HG03442 (cell line): ENCODE data around the gene FCHO1.

Experiments
- ATAC-seq: cut with Tn5 transposase; IDR thresholded peaks from one replicate; pipeline ENCODE4 v1.9.1; 2021; ENCODE audit warnings: mild to moderate bottlenecking, moderate library complexity; ENCODE audit not compliant: unreplicated experiment

Gene FCHO1, protein sequence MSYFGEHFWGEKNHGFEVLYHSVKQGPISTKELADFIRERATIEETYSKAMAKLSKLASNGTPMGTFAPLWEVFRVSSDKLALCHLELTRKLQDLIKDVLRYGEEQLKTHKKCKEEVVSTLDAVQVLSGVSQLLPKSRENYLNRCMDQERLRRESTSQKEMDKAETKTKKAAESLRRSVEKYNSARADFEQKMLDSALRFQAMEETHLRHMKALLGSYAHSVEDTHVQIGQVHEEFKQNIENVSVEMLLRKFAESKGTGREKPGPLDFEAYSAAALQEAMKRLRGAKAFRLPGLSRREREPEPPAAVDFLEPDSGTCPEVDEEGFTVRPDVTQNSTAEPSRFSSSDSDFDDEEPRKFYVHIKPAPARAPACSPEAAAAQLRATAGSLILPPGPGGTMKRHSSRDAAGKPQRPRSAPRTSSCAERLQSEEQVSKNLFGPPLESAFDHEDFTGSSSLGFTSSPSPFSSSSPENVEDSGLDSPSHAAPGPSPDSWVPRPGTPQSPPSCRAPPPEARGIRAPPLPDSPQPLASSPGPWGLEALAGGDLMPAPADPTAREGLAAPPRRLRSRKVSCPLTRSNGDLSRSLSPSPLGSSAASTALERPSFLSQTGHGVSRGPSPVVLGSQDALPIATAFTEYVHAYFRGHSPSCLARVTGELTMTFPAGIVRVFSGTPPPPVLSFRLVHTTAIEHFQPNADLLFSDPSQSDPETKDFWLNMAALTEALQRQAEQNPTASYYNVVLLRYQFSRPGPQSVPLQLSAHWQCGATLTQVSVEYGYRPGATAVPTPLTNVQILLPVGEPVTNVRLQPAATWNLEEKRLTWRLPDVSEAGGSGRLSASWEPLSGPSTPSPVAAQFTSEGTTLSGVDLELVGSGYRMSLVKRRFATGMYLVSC

DNA sequence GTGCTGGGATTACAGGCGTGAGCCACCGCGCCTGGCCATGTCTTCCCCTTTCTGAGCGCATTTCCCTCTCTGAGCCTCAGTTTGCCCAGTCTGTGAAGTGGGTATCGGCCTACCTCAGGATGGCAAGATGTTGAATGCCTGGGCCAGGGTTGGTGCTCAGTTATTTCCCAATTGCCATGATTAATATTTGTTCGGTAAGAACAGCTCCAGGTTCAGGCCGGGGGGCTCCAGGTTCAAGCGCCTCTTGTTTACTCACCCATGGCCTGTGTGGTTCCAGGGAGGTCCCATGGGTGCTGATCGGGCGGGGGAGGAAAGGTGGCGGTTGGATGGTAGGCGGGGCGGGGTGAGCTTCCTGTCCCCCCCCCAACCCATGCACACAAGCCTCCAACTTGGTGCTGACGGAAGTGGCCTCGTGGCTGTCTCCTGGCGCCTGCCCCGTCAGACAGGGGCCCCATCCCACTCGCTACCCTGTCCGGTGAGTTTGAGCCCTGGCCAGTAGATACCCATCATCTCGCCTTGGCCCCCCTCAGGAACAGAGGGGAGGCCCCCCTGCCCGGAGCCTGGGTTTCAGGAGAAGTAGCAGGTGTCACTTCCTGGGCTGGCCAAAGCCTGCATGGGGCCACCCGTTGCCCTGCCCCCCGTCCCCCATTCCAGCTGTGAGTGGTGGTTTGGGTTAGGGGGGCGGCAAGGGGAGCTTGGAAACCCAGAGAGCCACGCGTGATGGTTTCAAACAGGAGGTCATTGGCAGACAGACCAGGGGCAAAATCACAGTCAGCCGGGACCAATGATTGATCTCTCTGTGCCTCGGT, at the start of gene FCHO1:
FCHO1 (plus strand) TSS at position 375 of the 809 bp plus-strand sequence. CDS start 3,688 bp downstream, outside the sequence.
- ATAC-seq, result peak; percentile 27

DNA sequence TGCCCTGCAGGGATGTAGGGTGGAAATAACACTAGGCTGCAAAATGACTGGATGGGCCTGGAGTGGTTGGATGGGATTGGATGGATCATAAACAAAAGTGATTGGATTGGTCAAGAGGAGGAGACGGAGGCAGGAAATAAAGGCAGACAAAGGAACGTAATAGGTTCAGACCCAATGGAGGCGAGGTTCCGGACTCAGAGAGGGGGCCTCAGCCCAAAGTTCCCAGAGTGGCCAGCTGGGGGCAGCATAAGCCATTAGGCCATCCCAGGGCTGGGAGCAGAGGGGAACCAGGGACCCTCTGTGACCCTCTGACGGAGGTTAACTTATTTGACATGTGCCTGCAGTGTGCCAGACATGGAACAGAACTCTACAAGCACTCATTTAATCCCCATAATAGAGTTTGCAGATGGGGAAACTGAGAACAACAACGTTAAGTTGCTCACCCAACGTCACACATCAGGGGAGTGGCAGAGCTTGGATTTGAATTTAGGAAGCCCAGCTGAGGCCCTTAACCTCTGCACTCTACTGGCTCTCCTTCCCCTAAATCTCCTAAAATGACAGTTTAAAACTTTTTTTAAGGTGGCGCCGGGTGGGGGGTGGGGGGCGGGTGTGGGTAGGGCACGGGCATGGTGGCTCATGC, 47.3 kb upstream of the FCHO1 start:
- ATAC-seq, result no peak

DNA sequence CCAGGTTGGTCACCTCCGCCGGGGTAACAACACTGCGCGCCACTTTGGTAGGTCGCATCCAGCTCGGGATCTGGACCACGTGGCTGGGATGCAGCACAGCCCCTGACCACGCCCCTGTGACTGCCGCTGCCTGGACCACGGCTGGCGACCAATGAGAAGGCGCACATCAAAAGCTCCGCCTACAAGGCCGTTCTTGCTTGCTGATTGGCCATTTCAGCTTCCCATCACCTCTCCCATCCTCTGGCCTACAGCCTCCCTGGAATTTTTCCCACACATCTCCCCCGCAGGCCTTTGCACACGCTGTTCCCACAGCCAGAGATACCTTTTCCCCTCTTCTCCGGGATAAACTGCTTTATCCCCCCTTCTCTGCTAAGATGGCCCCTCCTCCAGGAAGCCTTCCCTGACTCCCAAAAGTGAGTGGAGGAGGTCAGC, 44.5 kb upstream of the FCHO1 start:
- no peak for ATAC-seq

DNA sequence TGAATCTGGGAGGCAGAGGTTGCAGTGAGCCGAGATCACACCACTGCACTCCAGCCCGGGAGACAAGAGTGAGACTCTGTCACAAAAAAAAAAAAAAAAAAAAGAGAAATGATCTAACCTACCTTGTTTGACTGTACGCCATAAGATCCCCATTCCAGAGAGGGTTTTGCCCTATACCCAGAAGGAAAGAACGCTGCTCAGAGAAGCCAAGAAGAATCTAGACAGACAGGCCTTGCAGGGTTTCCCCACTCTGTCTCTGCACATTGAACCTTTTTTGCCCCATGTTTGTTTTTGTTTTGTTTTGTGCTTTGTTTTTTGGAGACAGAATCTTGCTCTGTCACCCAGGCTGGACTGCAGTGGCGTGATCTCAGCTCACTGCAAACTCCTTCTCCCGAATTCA, 39.4 kb upstream of the FCHO1 start:
- ATAC-seq, result no peak

DNA sequence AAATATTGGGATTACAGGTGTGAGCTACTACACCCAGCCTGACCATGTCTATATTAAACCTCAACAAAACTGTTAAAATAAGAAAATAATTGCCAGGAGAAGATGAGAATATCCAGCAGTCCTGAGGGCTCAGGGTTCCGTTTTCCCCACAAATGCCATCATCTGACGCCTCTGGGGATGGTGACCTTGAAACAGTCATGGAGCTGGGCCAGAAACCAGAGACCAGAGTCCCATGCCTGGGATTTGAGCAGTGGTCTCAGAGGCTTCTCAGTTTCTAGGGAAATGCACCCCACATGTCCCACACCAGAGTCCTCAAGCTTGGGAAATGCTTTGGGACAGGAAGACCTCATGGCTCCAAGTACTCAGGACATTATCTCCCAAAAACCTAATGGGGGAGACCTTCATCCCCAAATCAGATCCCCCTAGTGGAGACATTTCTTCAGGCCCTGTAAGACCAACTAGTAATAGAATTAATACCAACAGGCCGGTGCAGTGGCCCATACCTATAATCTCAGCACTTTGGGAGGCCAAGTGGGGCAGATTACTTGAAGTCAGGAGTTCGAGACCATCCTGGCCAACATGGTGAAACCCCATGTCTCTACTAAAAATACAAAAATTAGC, 34.9 kb upstream of the FCHO1 start:
- ATAC-seq, result no peak

DNA sequence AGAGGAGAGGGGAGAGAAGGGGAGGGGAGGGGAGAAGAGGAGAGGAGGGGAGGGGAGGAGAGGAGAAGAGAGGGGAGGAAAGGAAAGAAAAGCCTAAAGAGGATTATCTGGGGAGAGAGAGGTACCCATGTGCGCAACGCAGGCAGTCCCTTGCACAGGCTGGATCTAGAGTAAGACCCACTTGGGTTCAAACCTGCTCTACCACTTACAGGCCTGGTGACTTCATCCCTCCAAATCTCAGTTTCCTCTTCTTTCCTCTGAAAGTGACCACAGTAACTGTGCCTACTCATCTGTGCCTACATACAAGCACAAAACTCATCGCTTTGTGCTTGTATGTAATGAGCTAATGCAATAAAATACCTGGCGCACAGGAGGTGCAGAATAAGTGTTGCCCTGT, 32.7 kb upstream of the FCHO1 start:
- ATAC-seq, result no peak

DNA sequence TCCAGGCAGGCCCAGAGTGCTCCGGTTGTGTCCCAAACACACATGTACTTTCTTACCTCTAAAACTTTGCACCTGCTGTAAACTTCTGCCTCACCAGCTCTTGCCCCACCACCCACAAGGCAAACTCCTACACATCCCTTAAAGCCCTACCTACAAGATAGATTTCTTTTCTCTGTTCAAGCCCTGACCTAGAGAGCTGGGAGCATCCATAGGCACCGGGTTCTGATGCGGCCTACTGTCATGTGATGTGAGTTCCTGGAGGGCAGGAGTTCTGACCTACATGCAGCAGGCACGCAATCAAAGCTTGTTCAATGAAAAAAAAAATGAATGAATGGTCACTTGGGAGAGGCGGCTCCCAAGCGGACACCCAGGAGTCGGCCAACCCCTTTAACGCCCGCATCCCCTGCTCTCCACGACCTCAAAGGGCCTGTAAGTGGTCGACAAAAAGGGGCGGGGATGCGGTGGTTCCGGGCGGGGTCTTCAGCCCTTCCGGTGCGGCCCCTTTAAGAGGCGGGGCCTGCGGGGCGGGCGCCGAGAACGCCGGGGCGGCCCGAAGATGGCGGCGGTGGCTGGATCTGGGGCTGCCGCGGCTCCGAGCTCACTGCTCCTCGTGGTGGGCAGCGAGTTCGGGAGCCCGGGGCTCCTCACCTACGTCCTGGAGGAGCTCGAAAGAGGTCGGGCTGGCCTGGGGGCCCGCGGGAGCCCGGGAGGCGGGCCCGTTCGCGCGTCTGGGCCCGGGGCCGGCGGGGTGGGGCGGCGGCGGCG, 32.1 kb upstream of the FCHO1 start, which contains the start of gene MAP1S:
MAP1S (plus strand) TSS at position 534 of the 765 bp plus-strand sequence; CDS start at position 557, 23 bp downstream.
- ATAC-seq, result peak; percentile 67

DNA sequence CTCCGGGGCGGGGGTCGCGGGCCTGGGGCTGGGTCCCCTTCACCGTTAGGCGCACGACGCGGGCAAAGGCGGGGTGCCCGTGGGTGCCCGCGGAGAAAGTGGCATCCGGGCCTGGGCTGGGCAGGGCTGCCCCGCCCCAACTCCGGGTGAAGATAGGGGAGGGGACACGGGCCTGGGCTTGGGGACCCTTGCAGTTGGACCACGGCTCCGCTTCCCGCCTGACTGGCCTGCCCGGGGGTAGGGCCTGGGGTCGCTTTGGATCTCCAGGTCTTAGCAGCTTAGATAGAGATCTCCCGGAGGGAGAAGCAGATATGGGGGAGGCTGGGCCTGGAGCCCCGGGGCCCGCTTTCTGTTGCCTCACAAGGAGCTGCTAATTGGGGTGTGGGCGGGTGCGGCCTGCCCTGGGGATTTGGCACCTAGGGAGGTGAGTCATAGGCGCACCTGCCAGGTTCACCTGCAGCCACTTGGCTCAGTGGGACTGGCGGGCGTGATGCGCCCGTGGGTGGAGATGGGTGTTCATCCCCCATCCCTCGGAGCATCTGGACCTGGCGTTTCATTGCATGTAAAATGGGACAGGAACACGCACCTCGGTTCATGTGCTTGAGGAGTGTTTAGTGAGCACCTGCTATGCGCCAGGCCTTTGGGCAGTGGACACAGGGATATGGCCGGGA, 31.4 kb upstream of the FCHO1 start:
- peak; percentile 27 for ATAC-seq

DNA sequence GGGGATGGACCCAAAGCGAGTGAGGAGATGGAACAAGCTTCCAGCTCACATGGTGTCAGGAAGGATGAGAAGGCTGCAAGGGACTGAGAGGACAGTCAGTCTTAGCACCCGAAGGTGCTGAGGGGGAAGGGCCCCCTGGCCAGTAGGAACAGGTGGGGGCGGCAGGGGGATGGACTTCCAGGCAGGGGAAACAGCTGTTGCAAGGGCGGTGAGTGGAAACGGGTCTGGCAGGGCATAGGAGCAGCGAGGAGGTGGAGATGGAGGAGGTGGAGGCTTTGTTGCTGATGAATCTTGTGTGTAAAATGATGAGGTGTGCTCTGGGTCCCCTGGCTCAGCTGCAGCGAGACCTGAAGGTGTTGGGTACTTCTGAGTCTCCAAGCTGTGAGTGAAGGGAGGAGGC, 30.8 kb upstream of the FCHO1 start:
- no peak for ATAC-seq

DNA sequence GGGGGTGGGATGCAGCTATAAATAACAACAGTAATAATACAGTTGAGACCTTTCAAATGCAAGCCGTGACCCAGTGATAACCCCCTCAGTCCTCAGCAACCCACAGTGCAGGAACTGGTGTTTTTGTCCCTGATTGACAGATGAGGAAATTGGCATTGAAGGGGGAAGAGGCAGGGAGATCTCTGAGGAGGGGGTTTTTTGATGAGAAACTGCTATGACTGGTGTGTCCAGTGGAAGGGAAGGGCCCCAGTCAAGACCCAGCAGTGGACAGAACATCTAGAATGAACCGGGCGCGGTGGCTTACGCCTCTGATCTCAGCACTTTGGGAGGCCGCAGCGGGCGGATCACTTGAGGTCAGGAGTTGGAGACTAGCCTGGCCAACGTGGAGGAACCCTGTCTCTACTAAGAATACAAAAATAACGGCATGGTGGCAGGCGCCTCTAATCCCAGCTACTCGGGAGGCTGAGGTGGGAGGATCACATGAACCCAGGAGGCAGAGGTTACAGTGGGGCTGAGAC, 30.1 kb upstream of the FCHO1 start:
- no peak for ATAC-seq

DNA sequence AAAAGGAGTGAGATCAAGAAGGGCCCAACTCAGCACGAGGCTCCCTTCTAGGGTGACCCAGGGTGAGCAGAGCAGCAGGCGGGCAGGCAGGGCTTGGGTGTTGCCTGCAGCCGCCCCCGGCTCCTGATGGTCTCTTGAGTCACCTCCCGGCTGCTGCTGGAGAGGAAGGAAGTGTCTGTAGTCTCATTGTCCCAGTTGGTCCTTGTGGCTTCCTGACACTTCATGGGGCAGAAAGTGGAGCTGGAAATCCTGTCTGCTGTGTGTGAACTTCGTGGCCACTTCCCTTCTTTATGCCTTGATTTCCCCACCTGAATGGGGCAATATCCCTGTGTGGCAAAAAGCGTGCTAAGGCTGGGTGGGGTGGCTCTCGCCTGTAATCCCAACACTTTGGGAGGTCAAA, 29.5 kb upstream of the FCHO1 start:
- ATAC-seq, result no peak

DNA sequence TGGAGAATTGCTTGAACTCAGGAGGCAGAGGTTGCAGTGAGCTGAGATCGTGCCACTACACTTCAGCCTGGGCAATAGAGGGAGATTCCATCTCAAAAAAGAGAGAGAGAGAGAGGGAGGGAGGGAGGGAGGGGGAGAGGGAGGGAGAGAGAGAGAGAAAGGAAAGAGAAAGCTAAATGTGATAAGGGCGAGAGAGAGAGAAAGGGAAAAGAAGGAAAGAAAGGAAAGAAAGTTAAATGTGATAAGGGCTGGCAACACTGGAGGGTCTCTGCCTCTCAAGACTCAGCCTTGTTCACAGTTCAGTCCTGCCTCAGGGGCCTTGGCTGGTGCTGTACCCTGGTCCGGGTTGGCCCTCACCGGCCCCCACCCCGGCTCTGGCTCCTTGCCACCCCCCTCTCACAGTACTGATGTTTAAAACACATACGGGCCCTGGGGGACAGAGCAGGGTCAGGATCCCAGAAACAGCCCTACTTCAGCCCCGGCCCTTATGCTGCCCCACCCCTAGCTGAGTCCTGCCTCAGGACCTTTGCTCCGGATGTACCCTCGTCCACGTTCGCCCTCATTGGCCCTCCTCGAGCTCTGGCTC, 28.5 kb upstream of the FCHO1 start:
- ATAC-seq, result no peak

DNA sequence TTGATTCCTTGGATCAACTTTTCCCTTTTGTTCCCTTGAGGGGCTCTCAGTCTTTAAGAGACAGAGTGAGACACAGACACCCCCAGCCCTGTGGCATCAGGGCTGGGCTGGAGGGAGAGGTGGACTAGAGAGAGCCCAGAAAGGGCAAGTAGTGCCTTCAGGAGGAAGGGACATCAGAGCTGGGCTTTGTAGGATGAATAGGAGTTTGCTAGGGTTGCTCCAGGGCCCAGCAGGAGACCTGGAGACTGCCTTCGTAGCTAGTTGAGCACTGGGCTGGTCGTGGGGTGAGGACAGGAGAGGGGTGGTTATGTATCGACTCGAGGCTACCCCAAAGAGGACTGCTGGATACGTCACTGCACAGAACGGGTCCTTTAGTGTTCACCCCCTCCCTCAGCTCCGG, 26.6 kb upstream of the FCHO1 start:
- ATAC-seq, result no peak

DNA sequence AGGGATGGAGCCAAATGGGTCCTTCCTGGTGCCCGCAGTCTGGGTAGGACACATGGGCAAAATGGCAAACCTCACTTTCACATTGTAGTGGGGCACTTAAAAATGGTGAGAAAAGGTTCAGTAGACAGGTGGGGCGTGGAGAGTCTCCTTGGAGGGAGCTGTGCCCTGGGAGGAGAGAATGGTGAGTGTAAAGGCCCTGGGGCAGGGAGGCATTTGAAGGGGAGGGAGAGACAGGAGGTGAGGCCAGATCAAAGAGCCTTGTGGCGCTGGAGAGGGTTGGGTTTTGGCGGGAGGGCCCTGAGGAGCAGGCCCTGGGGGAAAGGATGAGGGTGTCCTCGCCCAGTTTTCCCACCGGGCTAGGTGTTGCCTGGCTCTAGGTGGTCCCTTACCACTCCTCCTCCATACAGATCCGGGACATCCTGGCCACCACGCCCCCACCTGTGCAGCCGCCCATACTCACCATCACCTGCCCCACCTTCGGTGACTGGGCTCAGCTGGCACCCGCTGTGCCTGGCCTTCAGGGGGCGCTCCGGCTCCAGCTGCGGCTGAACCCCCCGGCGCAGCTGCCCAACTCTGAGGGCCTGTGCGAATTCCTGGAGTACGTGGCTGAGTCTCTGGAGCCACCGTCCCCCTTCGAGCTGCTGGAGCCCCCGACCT, 25.7 kb upstream of the FCHO1 start:
- ATAC-seq, result no peak

DNA sequence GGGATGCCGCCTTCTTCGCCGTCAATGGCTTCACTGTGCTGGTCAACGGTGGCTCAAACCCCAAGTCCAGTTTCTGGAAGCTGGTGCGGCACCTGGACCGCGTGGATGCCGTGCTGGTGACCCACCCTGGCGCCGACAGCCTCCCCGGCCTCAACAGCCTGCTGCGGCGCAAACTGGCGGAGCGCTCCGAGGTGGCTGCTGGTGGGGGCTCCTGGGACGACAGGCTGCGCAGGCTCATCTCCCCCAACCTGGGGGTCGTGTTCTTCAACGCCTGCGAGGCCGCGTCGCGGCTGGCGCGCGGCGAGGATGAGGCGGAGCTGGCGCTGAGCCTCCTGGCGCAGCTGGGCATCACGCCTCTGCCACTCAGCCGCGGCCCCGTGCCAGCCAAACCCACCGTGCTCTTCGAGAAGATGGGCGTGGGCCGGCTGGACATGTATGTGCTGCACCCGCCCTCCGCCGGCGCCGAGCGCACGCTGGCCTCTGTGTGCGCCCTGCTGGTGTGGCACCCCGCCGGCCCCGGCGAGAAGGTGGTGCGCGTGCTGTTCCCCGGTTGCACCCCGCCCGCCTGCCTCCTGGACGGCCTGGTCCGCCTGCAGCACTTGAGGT, 25.0 kb upstream of the FCHO1 start:
- ATAC-seq, result no peak

DNA sequence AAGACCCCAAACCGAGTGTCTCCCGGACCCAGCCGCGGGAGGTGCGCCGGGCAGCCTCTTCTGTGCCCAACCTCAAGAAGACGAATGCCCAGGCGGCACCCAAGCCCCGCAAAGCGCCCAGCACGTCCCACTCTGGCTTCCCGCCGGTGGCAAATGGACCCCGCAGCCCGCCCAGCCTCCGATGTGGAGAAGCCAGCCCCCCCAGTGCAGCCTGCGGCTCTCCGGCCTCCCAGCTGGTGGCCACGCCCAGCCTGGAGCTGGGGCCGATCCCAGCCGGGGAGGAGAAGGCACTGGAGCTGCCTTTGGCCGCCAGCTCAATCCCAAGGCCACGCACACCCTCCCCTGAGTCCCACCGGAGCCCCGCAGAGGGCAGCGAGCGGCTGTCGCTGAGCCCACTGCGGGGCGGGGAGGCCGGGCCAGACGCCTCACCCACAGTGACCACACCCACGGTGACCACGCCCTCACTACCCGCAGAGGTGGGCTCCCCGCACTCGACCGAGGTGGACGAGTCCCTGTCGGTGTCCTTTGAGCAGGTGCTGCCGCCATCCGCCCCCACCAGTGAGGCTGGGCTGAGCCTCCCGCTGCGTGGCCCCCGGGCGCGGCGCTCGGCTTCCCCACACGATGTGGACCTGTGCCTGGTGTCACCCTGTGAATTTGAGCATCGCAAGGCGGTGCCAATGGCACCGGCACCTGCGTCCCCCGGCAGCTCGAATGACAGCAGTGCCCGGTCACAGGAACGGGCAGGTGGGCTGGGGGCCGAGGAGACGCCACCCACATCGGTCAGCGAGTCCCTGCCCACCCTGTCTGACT, 24.1 kb upstream of the FCHO1 start:
- no peak for ATAC-seq
